Stimulated activated CD4-positive, alpha-beta T cell treated with anti-CD3 and anti-CD28 coated beads, Interleukin-4, amount 100 ng/mL, for 4 hours (primary cell): ENCODE data around the gene C4B.
A peak's percentile ranks its signal among the peaks of the same experiment; 100 is the strongest.
"Not testable (repeated sequence)": the region's sequence is repeated elsewhere in the genome, so short reads cannot be mapped to it uniquely, and the experiment has no call there.

Source experiments
- DNase-seq, 2 experiments: peaks; one replicate each; pipeline ENCODE4 v3.0.0-alpha.2; 2020

C4B gene

GRCh38 chr6:32014547-32014946 lies at the start of gene C4B:
Gene C4B, plus strand, starts transcription at chr6:32014795. Its CDS starts 51 bp downstream, at chr6:32014846.
- not testable (repeated sequence) for DNase-seq

- DNase-seq, result no peak
These were observed 48.9 kb upstream of the C4B start for GRCh38 chr6:31965700-31966099.

GRCh38 chr6:31966506-31966905 lies 48.1 kb upstream of the C4B start:
- DNase-seq, result no peak

GRCh38 chr6:31966997-31967925 lies 47.3 kb upstream of the C4B start:
- no peak for DNase-seq

- no peak for DNase-seq
These were observed 46.7 kb upstream of the C4B start for GRCh38 chr6:31967926-31968320.

- DNase-seq, result no peak
These were observed 46.3 kb upstream of the C4B start for GRCh38 chr6:31968326-31968725.

GRCh38 chr6:31968791-31969711 lies 45.5 kb upstream of the C4B start:
- DNase-seq, result no peak

GRCh38 chr6:31969712-31970603 lies 44.6 kb upstream of the C4B start:
- DNase-seq, result no peak

- DNase-seq, result no peak
These were observed 43.9 kb upstream of the C4B start for GRCh38 chr6:31970604-31971271.

- DNase-seq, result no peak
These were observed 43.2 kb upstream of the C4B start for GRCh38 chr6:31971279-31971992.

- DNase-seq, result peak; percentile 92 to 99
These were observed 42.4 kb upstream of the C4B start, which contains the start of gene DXO for GRCh38 chr6:31971993-31972708. Gene DXO, minus strand, starts transcription at chr6:31972138. Its CDS starts 463 bp downstream, at chr6:31971675.

- no peak for DNase-seq
These were observed 41.8 kb upstream of the C4B start for GRCh38 chr6:31972709-31973350.

GRCh38 chr6:31976065-31976464 lies 38.5 kb upstream of the C4B start:
- not testable (repeated sequence) for DNase-seq

GRCh38 chr6:31977816-31978431 lies 36.7 kb upstream of the C4B start:
- DNase-seq, result no peak

GRCh38 chr6:31978831-31979230 lies 35.8 kb upstream of the C4B start:
- DNase-seq, result no peak

- no peak for DNase-seq
These were observed 35.2 kb upstream of the C4B start for GRCh38 chr6:31979238-31979898.

- not testable (repeated sequence) for DNase-seq
These were observed 34.3 kb upstream of the C4B start for GRCh38 chr6:31980195-31980876.

GRCh38 chr6:31980998-31981397 lies 33.6 kb upstream of the C4B start:
- not testable (repeated sequence) for DNase-seq
